Kidney epithelial cell (primary cell): ENCODE results near the gene RFTN1. TPM values are rescaled to one million over a fixed set of nuclear protein-coding genes. Genes with fewer than 3 reads are reported as not detected.

Experiments used
- DNase-seq: peaks from one replicate; pipeline ENCODE4 v3.0.0-alpha.2; 2010; ENCODE audit warnings: low read depth
- H3K27me3 ChIP-seq: 2 replicates; pipeline ENCODE4 v1.6.0; 2011; ENCODE audit warnings: low read length; ENCODE audit not compliant: control insufficient read depth, insufficient read depth
- H3K36me3 ChIP-seq: 2 replicates; pipeline ENCODE4 v1.5.1; 2011; ENCODE audit warnings: low read length; ENCODE audit not compliant: control insufficient read depth, insufficient read depth
- H3K4me3 ChIP-seq: 2 replicates; pipeline ENCODE4 v1.5.1; 2011; ENCODE audit warnings: low read depth, mild to moderate bottlenecking, control low read depth, low read length
- total RNA-seq: library from RNA; depleted of rRNA; stranded (reverse); fragments of >200 nt; gene quantifications from 2 replicates; pipeline ENCODE4 v1.2.3, GENCODE V29; 2015
- TF ChIP-seq, protein P1 (sequence below): IDR thresholded peaks from 2 replicates; pipeline ENCODE4 v1.5.1; 2011; ENCODE audit warnings: mild to moderate bottlenecking, moderate library complexity, low read length, control low read depth, inconsistent platforms; ENCODE audit not compliant: insufficient read depth, poor library complexity, severe bottlenecking

The RFTN1 gene
- total RNA-seq, 1 donor from 2014 or later = 50.7 TPM

DNA sequence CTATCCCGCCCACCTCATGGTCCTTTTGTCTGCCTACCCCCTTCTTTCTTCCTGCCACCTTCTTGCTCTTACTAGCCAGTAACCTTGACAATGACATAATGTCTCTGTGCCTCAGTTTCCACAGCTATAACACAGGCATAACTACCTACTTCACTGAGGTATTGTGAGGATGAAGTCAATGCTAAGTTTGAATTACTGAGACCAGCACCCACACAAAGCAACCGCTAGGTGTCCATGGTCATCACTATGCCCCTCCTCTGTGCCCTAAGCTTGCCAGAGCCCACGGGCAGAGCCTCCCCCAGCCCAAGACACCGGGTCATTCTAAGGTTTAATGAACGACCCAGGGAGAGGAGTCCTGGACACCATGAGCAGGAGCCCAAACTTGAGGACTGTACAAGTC is 146.9 kb downstream of the RFTN1 start:
- Histone ChIP-seq H3K27me3 (no peaks in the 10 kb centered on the region), H3K4me3 (no peak overlapping the region), H3K36me3 (no peaks in the 10 kb centered on the region)
- TF ChIP-seq, protein P1, sequence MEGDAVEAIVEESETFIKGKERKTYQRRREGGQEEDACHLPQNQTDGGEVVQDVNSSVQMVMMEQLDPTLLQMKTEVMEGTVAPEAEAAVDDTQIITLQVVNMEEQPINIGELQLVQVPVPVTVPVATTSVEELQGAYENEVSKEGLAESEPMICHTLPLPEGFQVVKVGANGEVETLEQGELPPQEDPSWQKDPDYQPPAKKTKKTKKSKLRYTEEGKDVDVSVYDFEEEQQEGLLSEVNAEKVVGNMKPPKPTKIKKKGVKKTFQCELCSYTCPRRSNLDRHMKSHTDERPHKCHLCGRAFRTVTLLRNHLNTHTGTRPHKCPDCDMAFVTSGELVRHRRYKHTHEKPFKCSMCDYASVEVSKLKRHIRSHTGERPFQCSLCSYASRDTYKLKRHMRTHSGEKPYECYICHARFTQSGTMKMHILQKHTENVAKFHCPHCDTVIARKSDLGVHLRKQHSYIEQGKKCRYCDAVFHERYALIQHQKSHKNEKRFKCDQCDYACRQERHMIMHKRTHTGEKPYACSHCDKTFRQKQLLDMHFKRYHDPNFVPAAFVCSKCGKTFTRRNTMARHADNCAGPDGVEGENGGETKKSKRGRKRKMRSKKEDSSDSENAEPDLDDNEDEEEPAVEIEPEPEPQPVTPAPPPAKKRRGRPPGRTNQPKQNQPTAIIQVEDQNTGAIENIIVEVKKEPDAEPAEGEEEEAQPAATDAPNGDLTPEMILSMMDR = no peak
- no peak for DNase-seq

DNA sequence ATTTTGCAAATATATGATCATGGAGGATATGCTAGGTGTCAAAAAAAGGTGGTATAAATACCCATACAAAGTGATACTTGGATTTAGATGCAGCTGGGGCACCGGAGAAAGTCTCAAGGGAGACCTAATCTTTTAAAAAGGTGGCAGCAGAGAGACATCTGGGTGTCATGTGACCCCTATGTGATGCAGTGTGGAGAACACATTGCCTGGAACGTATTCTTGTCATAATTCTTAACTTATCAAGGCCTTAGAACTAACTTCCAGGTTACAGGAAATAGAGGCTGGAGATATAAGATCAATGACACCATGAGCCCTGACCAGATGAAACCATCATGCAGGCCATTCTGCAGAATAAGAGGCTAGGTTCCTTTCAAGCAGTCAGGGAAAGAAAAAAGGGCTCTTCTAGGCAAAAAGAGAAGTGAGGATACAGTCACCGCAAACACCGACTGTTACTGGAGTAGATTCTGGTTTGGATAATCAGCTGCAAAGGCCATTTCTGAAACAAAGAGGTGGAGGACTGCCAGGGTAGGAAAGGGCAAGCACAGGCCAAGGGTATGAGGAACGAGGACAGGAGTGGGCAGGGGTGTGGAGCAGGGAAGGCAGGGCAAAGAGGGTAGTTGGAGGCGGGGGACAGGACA is 147.9 kb downstream of the RFTN1 start:
- Histone ChIP-seq H3K36me3 (no peaks in the 10 kb centered on the region), H3K27me3 (no peaks in the 10 kb centered on the region), H3K4me3 (no peak overlapping the region)
- TF ChIP-seq, protein P1 = no peak
- DNase-seq = no peak

DNA sequence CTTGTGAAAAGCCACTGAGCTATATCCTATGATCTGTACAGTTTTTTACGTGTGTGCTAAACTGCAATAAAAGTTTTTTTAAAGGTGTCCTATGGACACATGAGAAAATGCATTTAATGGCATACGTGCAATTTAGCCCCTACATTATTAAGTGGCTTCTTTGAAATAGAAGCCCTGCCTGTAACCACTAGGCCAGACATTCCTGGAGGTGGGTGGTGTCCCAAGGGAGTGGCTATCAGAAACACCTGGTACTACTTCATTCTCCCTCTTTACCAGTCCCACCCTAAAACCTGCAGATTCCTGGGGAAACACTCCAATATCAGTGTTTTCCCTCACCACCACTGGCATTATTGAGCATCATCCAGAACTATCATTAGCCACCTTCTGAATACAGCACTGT is 148.5 kb downstream of the RFTN1 start:
- DNase-seq = no peak
- Histone ChIP-seq H3K27me3 (no peaks in the 10 kb centered on the region), H3K4me3 (no peak overlapping the region), H3K36me3 (no peaks in the 10 kb centered on the region)
- TF ChIP-seq, protein P1 = no peak

DNA sequence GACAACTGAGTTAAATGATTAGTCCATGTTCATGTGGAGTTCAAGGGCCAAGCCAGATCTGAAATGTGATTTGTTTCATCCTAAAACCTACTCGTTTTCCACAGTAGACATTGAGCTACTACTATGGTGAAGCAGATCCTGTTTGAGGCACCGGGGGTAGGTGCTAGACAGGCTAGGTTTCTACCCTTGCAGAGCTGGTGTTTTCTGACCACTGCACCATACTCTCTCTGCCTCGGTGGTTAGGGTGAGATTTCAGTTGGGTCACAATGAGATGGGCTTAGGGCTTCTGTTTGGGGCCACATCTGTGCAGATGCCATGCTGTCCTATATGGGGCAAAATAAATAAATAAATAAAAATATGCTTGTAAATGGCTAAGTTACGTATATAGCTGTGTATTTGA is 149.2 kb downstream of the RFTN1 start:
- Histone ChIP-seq H3K4me3 (no peak overlapping the region), H3K36me3 (no peaks in the 10 kb centered on the region), H3K27me3 (no peaks in the 10 kb centered on the region)
- DNase-seq = no peak
- TF ChIP-seq, protein P1 = no peak

DNA sequence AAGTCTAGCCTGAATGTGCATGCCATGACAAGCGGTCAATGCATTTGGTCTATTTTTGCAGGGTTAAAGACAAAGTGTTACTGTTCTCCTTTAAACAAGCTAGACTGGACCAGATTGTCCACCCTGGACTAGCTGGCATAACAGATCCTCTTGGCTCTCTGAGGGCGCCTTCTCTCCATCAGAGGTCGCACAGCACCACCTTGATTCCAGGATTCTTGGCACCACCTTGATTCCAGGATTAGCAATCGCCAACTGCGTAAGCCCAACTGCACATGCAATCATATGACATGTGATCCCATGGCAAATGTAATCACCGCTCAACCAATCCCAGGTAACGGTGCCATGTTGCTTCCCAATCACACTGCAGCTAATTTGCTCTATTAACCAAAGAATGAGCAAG is 149.9 kb downstream of the RFTN1 start:
- Histone ChIP-seq H3K36me3 (no peaks in the 10 kb centered on the region), H3K4me3 (no peak overlapping the region), H3K27me3 (no peaks in the 10 kb centered on the region)
- TF ChIP-seq, protein P1 = no peak
- no peak for DNase-seq

DNA sequence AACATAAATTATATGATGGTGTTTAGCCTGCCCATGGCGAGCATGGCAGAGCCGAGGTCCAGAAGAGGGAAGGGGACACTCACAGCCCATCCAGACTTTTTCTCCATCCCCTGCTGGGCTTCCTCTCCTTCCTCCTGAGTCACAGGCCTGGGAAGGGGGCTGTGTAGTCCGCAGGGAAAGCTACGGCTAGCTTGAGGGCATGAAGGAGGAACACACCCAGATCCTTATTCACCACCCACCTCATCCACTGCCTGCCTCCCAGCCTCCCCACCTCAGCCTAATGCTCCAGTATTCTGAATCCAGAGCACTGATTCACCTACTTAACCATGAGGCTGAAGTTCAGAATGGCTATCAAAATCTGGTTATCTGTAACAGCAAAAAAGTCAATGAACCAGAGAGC is 150.7 kb downstream of the RFTN1 start:
- no peaks in the 10 kb centered on the region for H3K27me3 ChIP-seq
- DNase-seq = no peak
- TF ChIP-seq, protein P1 = no peak
- H3K4me3 ChIP-seq = no peak overlapping the region
- H3K36me3 ChIP-seq = no peaks in the 10 kb centered on the region
